Measurements from ENCODE around the gene RNF44. TPM values are rescaled to one million over a fixed set of nuclear protein-coding genes. Genes with fewer than 3 reads are reported as not detected.

The RNF44 gene
- total and polyA plus RNA-seq, 2 experiments from 2014 or later: 2.1 to 2.9 TPM

- H2AFZ ChIP-seq: peak overlapping the region; percentile 86
- TF ChIP-seq EZH2phosphoT487 (IDR thresholded peaks at IDR 0.05; ENCODE audit: insufficient read depth, low read depth) (no peak), EZH2 (IDR thresholded peaks at IDR 0.05; ENCODE audit: insufficient read depth, poor library complexity, severe bottlenecking) (no peak)
- DNase-seq: no peak
- in situ Hi-C loops (cut with MboI): no loop called here
- no peaks in the 10 kb centered on the region for H3K27me3 ChIP-seq (replicated peaks; ENCODE audit: insufficient read depth)
- peaks cover 8% of the 10 kb centered on the region for H3F3A ChIP-seq (ENCODE audit: insufficient read depth)
- H3K9me3 ChIP-seq (ENCODE audit: low read depth): no peaks in the 10 kb centered on the region
- H3K9me2 ChIP-seq (ENCODE audit: insufficient read depth): no peaks in the 10 kb centered on the region
- no peaks in the 10 kb centered on the region for H3K79me2 ChIP-seq (ENCODE audit: insufficient read depth)
- 43 to 46% methylated on average over 16 of the region's 16 CpGs for WGBS, 2 experiments (ENCODE audit: low coverage in 1 of 2, low lambda C conversion rate in 2 of 2, missing lambda C conversion rate in 2 of 2)
- no peaks in the 10 kb centered on the region for H4K20me1 ChIP-seq (ENCODE audit: insufficient read depth)
- H3K4me1 ChIP-seq (ENCODE audit: insufficient read depth): peaks cover 14% of the 10 kb centered on the region; the same call in 1 of the 2 replicates
- peak overlapping the region; percentile 53 for H3K9ac ChIP-seq
- H3K36me3 ChIP-seq (ENCODE audit: low read depth): no peaks in the 10 kb centered on the region
- peak overlapping the region; percentile 80 for H3K4me2 ChIP-seq (ENCODE audit: unreplicated experiment)
- H3K4me3 ChIP-seq: peak overlapping the region; percentile 70
- H3K27ac ChIP-seq: no peak overlapping the region
These were observed 5.0 kb upstream of the RNF44 start for GRCh38 chr5:176542135-176542595.

GRCh38 chr5:176541338-176542134, 4.3 kb upstream of the RNF44 start:
- H3K27ac ChIP-seq: no peak overlapping the region
- no peaks in the 10 kb centered on the region for H3K27me3 ChIP-seq (replicated peaks; ENCODE audit: insufficient read depth)
- no peak for DNase-seq
- H3K9me3 ChIP-seq (ENCODE audit: low read depth): no peaks in the 10 kb centered on the region
- no peak overlapping the region for H3K9ac ChIP-seq
- H3K4me3 ChIP-seq: no peak overlapping the region
- peaks cover 14% of the 10 kb centered on the region; the same call in 1 of the 2 replicates for H3K4me1 ChIP-seq (ENCODE audit: insufficient read depth)
- H2AFZ ChIP-seq: peak overlapping the region; percentile 34; the same call in 1 of the 2 replicates
- no peaks in the 10 kb centered on the region for H3K9me2 ChIP-seq (ENCODE audit: insufficient read depth)
- H3K4me2 ChIP-seq (ENCODE audit: unreplicated experiment): no peak overlapping the region
- no peaks in the 10 kb centered on the region for H3K36me3 ChIP-seq (ENCODE audit: low read depth)
- in situ Hi-C loops (cut with MboI): no loop called here
- TF ChIP-seq EZH2 (IDR thresholded peaks at IDR 0.05; ENCODE audit: insufficient read depth, poor library complexity, severe bottlenecking) (no peak), EZH2phosphoT487 (IDR thresholded peaks at IDR 0.05; ENCODE audit: insufficient read depth, low read depth) (no peak)
- peaks cover 8% of the 10 kb centered on the region for H3F3A ChIP-seq (ENCODE audit: insufficient read depth)
- no peaks in the 10 kb centered on the region for H3K79me2 ChIP-seq (ENCODE audit: insufficient read depth)
- no peaks in the 10 kb centered on the region for H4K20me1 ChIP-seq (ENCODE audit: insufficient read depth)
- WGBS, 2 experiments (ENCODE audit: low coverage in 1 of 2, low lambda C conversion rate in 2 of 2, missing lambda C conversion rate in 2 of 2): 73% methylated on average over 12 of the region's 12 CpGs

GRCh38 chr5:176540956-176541337, 3.7 kb upstream of the RNF44 start:
- no peak for TF ChIP-seq EZH2 (IDR thresholded peaks at IDR 0.05; ENCODE audit: insufficient read depth, poor library complexity, severe bottlenecking)
- Histone ChIP-seq H4K20me1 (ENCODE audit: insufficient read depth) (no peaks in the 10 kb centered on the region), H3F3A (ENCODE audit: insufficient read depth) (peaks cover 8% of the 10 kb centered on the region), H3K4me1 (ENCODE audit: insufficient read depth) (peaks cover 14% of the 10 kb centered on the region; the same call in 1 of the 2 replicates), H3K27me3 (replicated peaks; ENCODE audit: insufficient read depth) (no peaks in the 10 kb centered on the region), H3K4me3 (no peak overlapping the region), H3K9me3 (ENCODE audit: low read depth) (no peaks in the 10 kb centered on the region), H3K9me2 (ENCODE audit: insufficient read depth) (no peaks in the 10 kb centered on the region), H3K36me3 (ENCODE audit: low read depth) (no peaks in the 10 kb centered on the region), H3K9ac (no peak overlapping the region), H3K4me2 (ENCODE audit: unreplicated experiment) (no peak overlapping the region), H3K27ac (no peak overlapping the region), H2AFZ (no peak overlapping the region), H3K79me2 (ENCODE audit: insufficient read depth) (peaks cover 4% of the 10 kb centered on the region)
- 92 to 95% methylated on average over 8 of the region's 8 CpGs for WGBS, 2 experiments (ENCODE audit: low coverage in 1 of 2, low lambda C conversion rate in 2 of 2, missing lambda C conversion rate in 2 of 2)
- in situ Hi-C loops (cut with MboI): no loop called here
- DNase-seq: no peak

- Histone ChIP-seq H4K20me1 (ENCODE audit: insufficient read depth) (no peaks in the 10 kb centered on the region), H3K9me2 (ENCODE audit: insufficient read depth) (no peaks in the 10 kb centered on the region), H3K9me3 (ENCODE audit: low read depth) (no peaks in the 10 kb centered on the region), H3K4me1 (ENCODE audit: insufficient read depth) (peaks cover 14% of the 10 kb centered on the region), H3K4me3 (no peak overlapping the region), H3K27me3 (replicated peaks; ENCODE audit: insufficient read depth) (no peaks in the 10 kb centered on the region), H2AFZ (no peak overlapping the region), H3K4me2 (ENCODE audit: unreplicated experiment) (no peak overlapping the region), H3K79me2 (ENCODE audit: insufficient read depth) (peaks cover 9% of the 10 kb centered on the region), H3K27ac (no peak overlapping the region), H3K9ac (no peak overlapping the region), H3F3A (ENCODE audit: insufficient read depth) (peaks cover 8% of the 10 kb centered on the region), H3K36me3 (ENCODE audit: low read depth) (no peaks in the 10 kb centered on the region)
- TF ChIP-seq EZH2phosphoT487 (IDR thresholded peaks at IDR 0.05; ENCODE audit: insufficient read depth, low read depth): no peak
- no peak for TF ChIP-seq EZH2 (IDR thresholded peaks at IDR 0.05; ENCODE audit: insufficient read depth, poor library complexity, severe bottlenecking)
- DNase-seq: no peak
- 95% methylated on average over 8 of the region's 8 CpGs for WGBS, 2 experiments (ENCODE audit: low coverage in 1 of 2, low lambda C conversion rate in 2 of 2, missing lambda C conversion rate in 2 of 2)
- in situ Hi-C loops (cut with MboI): no loop called here
These were observed 3.3 kb upstream of the RNF44 start for GRCh38 chr5:176540476-176540899.
